ENCODE data around the gene FABP3.

FABP3 gene

GRCh38 chr1:31356427-31356826 lies 16.4 kb downstream of the FABP3 start:
- DNase-seq (ENCODE audit: low read depth, low spot score): no peak
- TF ChIP-seq EZH2 (IDR thresholded peaks at IDR 0.05) (no peak), POLR2AphosphoS5 (IDR thresholded peaks at IDR 0.05; ENCODE audit: borderline replicate concordance, low read depth, low read length) (no peak), FOXP2 (optimal IDR thresholded peaks at IDR 0.05; ENCODE audit: control extremely low read depth, extremely low read length, insufficient read depth) (no peak)
- no peak overlapping the region for H3K27ac ChIP-seq
- H3K4me3 ChIP-seq: no peak overlapping the region
- no peaks in the 10 kb centered on the region for H3K9me3 ChIP-seq (ENCODE audit: low read depth, low read length)
- no peak overlapping the region for H3K9ac ChIP-seq (ENCODE audit: insufficient read length)
- peaks cover 21% of the 10 kb centered on the region for H3K36me3 ChIP-seq (ENCODE audit: insufficient read depth, low read length)

DNA sequence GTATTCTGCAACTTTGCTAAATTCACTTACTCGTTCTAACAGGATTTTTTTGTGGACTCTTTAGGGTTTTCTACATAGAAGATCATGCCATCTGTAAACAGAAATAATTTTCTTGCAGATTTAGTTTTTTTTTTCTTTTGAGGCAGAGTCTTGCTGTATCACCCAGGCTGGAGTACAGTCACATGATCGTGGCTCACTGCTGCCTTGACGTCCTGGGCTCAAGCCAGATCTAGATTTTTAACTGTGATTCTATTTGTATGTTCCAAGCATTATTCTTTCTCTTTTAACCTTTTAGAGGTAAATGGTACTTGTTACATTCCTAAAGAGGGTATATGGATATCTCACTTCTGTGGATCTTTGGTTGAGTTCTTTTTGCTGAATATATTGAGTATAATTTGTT lies 18.6 kb downstream of the FABP3 start:
- TF ChIP-seq POLR2AphosphoS5 (IDR thresholded peaks at IDR 0.05; ENCODE audit: borderline replicate concordance, low read depth, low read length): no peak
- TF ChIP-seq FOXP2 (optimal IDR thresholded peaks at IDR 0.05; ENCODE audit: control extremely low read depth, extremely low read length, insufficient read depth): no peak
- no peak for TF ChIP-seq EZH2 (IDR thresholded peaks at IDR 0.05)
- H3K36me3 ChIP-seq (ENCODE audit: insufficient read depth, low read length): peaks cover 21% of the 10 kb centered on the region

GRCh38 chr1:31348449-31348848 lies 24.4 kb downstream of the FABP3 start:
- H3K27ac ChIP-seq: no peak overlapping the region
- no peak overlapping the region for H3K4me3 ChIP-seq
- peaks cover 12% of the 10 kb centered on the region for H3K36me3 ChIP-seq (ENCODE audit: insufficient read depth, low read length)
- TF ChIP-seq POLR2AphosphoS5 (IDR thresholded peaks at IDR 0.05; ENCODE audit: borderline replicate concordance, low read depth, low read length) (no peak), FOXP2 (optimal IDR thresholded peaks at IDR 0.05; ENCODE audit: control extremely low read depth, extremely low read length, insufficient read depth) (no peak), EZH2 (IDR thresholded peaks at IDR 0.05) (no peak)
- no peak overlapping the region for H3K9ac ChIP-seq (ENCODE audit: insufficient read length)
- no peak for DNase-seq (ENCODE audit: low read depth, low spot score)
- H3K9me3 ChIP-seq (ENCODE audit: low read depth, low read length): no peaks in the 10 kb centered on the region

More for the DNA sequence above, 18.6 kb downstream of the FABP3 start:
- H3K4me3 ChIP-seq: no peak overlapping the region
- H3K27ac ChIP-seq: no peak overlapping the region
- no peak overlapping the region for H3K9ac ChIP-seq (ENCODE audit: insufficient read length)
- no peak for DNase-seq (ENCODE audit: low read depth, low spot score)
- no peaks in the 10 kb centered on the region for H3K9me3 ChIP-seq (ENCODE audit: low read depth, low read length)

DNA sequence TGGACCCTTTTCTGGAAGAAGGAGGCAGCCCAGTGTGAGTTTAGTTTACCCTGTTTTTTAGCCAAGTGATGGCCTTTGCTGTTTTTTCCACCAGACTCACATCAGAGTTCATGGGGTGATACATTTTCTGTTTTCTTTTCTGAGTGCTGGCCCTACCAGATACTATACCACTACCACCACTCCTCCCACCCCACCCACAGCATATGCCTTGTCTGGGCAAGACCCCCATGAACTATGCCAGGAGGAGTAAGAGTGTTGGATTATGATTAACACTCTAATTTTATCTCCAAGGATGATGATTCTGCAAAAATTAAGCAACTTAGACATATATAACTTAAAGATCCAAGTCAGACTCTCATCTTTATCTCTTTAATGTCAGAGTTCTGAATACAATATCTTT lies 26.1 kb downstream of the FABP3 start:
- no peak for DNase-seq (ENCODE audit: low read depth, low spot score)
- H3K9me3 ChIP-seq (ENCODE audit: low read depth, low read length): no peaks in the 10 kb centered on the region
- H3K9ac ChIP-seq (ENCODE audit: insufficient read length): no peak overlapping the region
- TF ChIP-seq EZH2 (IDR thresholded peaks at IDR 0.05) (no peak), POLR2AphosphoS5 (IDR thresholded peaks at IDR 0.05; ENCODE audit: borderline replicate concordance, low read depth, low read length) (no peak), FOXP2 (optimal IDR thresholded peaks at IDR 0.05; ENCODE audit: control extremely low read depth, extremely low read length, insufficient read depth) (no peak)
- H3K36me3 ChIP-seq (ENCODE audit: insufficient read depth, low read length): no peaks in the 10 kb centered on the region; the same call in 1 of the 2 replicates
- no peak overlapping the region for H3K27ac ChIP-seq
- no peak overlapping the region for H3K4me3 ChIP-seq

DNA sequence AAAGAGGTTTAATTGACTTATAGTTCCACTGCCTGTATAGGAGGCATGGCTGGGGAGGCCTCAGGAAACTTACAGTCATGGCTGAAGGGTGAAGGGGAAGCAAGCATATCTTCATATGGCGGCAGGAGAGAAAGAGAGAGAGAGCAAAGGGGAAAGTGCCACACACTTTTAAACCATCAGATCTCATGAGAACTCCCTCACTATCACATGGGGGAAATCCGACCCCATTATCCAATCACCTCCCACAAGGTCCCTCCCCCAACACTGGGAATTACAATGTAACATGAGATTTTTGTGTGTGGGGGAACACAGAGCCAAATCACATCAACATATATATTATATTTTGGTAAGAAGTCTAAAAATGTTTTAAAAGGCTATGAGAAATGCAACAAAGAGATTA lies 27.2 kb downstream of the FABP3 start:
- no peaks in the 10 kb centered on the region for H3K9me3 ChIP-seq (ENCODE audit: low read depth, low read length)
- no peak for DNase-seq (ENCODE audit: low read depth, low spot score)
- H3K36me3 ChIP-seq (ENCODE audit: insufficient read depth, low read length): no peaks in the 10 kb centered on the region; the same call in 1 of the 2 replicates
- TF ChIP-seq FOXP2 (optimal IDR thresholded peaks at IDR 0.05; ENCODE audit: control extremely low read depth, extremely low read length, insufficient read depth): no peak
- no peak for TF ChIP-seq POLR2AphosphoS5 (IDR thresholded peaks at IDR 0.05; ENCODE audit: borderline replicate concordance, low read depth, low read length)
- no peak for TF ChIP-seq EZH2 (IDR thresholded peaks at IDR 0.05)
- no peak overlapping the region for H3K27ac ChIP-seq
- H3K9ac ChIP-seq (ENCODE audit: insufficient read length): no peak overlapping the region
- H3K4me3 ChIP-seq: no peak overlapping the region

DNA sequence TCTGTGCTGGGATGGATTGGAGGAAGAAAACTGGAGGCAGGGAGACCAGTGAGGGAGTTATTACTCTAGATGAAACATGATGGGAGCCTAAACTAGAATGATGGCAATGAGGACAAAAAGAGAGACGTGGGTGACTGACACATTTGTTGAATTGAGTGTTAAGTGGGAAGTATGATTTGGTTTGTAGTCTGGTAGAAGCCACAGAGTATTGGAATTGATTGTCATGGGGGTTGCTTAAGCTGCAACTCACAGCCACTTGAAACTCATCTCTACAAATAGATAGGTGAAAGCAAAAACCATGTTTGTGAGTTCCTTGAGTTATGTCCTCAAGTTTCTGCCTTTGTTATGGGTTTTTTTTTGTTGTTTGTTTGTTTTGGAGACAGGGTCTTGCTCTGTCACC lies 28.4 kb downstream of the FABP3 start:
- no peak for TF ChIP-seq FOXP2 (optimal IDR thresholded peaks at IDR 0.05; ENCODE audit: control extremely low read depth, extremely low read length, insufficient read depth)
- no peak for TF ChIP-seq POLR2AphosphoS5 (IDR thresholded peaks at IDR 0.05; ENCODE audit: borderline replicate concordance, low read depth, low read length)
- no peak for TF ChIP-seq EZH2 (IDR thresholded peaks at IDR 0.05)
- Histone ChIP-seq H3K27ac (no peak overlapping the region), H3K4me3 (no peak overlapping the region), H3K9ac (ENCODE audit: insufficient read length) (no peak overlapping the region), H3K9me3 (ENCODE audit: low read depth, low read length) (no peaks in the 10 kb centered on the region), H3K36me3 (ENCODE audit: insufficient read depth, low read length) (no peaks in the 10 kb centered on the region; the same call in 1 of the 2 replicates)
- DNase-seq (ENCODE audit: low read depth, low spot score): no peak

DNA sequence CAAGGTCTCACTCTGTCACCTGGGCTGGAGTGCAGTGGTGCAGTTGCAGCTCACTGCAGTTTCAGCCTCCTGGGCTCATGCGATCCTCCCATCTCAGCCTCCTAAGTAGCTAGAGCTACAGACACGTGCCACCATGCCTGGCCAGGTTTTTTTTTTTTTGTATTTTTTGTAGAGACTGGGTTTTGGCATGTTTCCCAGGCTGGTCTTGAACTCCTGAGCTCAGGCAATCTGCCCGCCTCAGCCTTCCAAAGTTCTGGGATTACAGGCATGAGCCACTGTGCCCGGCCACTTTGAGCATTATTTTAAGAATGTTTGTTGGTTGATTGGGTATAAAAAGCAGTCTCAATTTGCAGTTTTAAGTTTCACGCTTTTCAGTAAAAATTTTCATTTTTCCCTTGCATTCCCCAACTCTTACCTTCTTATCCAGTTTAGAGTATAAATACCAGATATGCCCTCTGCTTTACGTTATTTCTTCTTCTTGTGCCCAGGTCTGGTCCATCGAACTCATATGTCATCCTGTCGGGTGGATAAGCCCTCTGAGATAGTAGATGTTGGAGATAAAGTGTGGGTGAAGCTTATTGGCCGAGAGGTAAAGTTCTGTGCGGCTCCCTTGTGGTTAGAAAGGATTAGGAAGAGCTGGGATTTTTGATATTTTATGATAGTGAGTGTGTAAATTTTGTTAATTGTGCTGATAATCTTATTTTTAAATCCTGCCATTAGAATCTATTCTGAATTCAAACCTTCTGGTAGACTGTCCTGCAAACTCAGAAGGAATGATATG lies 36.0 kb downstream of the FABP3 start:
- no peak overlapping the region for H3K9ac ChIP-seq (ENCODE audit: insufficient read length)
- no peak overlapping the region for H3K27ac ChIP-seq
- no peak overlapping the region for H3K4me3 ChIP-seq
- no peak for TF ChIP-seq POLR2AphosphoS5 (IDR thresholded peaks at IDR 0.05; ENCODE audit: borderline replicate concordance, low read depth, low read length)
- no peak for TF ChIP-seq EZH2 (IDR thresholded peaks at IDR 0.05)
- TF ChIP-seq FOXP2 (optimal IDR thresholded peaks at IDR 0.05; ENCODE audit: control extremely low read depth, extremely low read length, insufficient read depth): no peak
- H3K9me3 ChIP-seq (ENCODE audit: low read depth, low read length): no peaks in the 10 kb centered on the region
- no peak for DNase-seq (ENCODE audit: low read depth, low spot score)
- H3K36me3 ChIP-seq (ENCODE audit: insufficient read depth, low read length): no peaks in the 10 kb centered on the region

GRCh38 chr1:31335007-31335406 lies 37.9 kb downstream of the FABP3 start:
- no peak for TF ChIP-seq POLR2AphosphoS5 (IDR thresholded peaks at IDR 0.05; ENCODE audit: borderline replicate concordance, low read depth, low read length)
- TF ChIP-seq FOXP2 (optimal IDR thresholded peaks at IDR 0.05; ENCODE audit: control extremely low read depth, extremely low read length, insufficient read depth): no peak
- no peak for TF ChIP-seq EZH2 (IDR thresholded peaks at IDR 0.05)
- no peaks in the 10 kb centered on the region for H3K9me3 ChIP-seq (ENCODE audit: low read depth, low read length)
- H3K27ac ChIP-seq: no peak overlapping the region
- no peak overlapping the region for H3K9ac ChIP-seq (ENCODE audit: insufficient read length)
- H3K4me3 ChIP-seq: no peak overlapping the region
- H3K36me3 ChIP-seq (ENCODE audit: insufficient read depth, low read length): no peaks in the 10 kb centered on the region
- DNase-seq (ENCODE audit: low read depth, low spot score): peak; percentile 2

All from SK-N-MC (cell line).